NT2/D1 (cell line): ENCODE data around the gene TGFB2.

ENCODE experiments used
- DNase-seq: peaks from one replicate; pipeline ENCODE4 v3.0.0-alpha.2; 2011; ENCODE audit warnings: low read depth, low spot score
- H3K27me3 ChIP-seq: 2 replicates; pipeline ENCODE4 v1.6.0; 2011; ENCODE audit warnings: mild to moderate bottlenecking; ENCODE audit not compliant: insufficient read length, insufficient read depth
- H3K36me3 ChIP-seq: 2 replicates; pipeline ENCODE4 v1.6.1; 2011; ENCODE audit warnings: mild to moderate bottlenecking, low read length, mixed read lengths; ENCODE audit not compliant: insufficient read depth, insufficient read length
- H3K4me1 ChIP-seq: 2 replicates; pipeline ENCODE4 v1.5.1; 2011; ENCODE audit not compliant: insufficient read depth, insufficient read length
- H3K4me3 ChIP-seq: 2 replicates; pipeline ENCODE4 v1.5.1; 2011; ENCODE audit warnings: low read depth; ENCODE audit not compliant: insufficient read length
- H3K9ac ChIP-seq: 2 replicates; pipeline ENCODE4 v1.6.0; 2011; ENCODE audit warnings: low read depth; ENCODE audit not compliant: insufficient read length
- H3K9me3 ChIP-seq: 2 replicates; pipeline ENCODE4 v1.5.1; 2011; ENCODE audit warnings: mild to moderate bottlenecking, low read length; ENCODE audit not compliant: insufficient read depth
- SUZ12 ChIP-seq: IDR thresholded peaks from 2 replicates; pipeline ENCODE4 v1.6.1; 2011; ENCODE audit not compliant: insufficient read length, insufficient read depth; ENCODE audit errors: extremely low read depth
- YY1 ChIP-seq: IDR thresholded peaks from 2 replicates; pipeline ENCODE4 v1.6.1; 2011; ENCODE audit not compliant: insufficient read length, insufficient read depth
- ZNF274 ChIP-seq: IDR thresholded peaks from 2 replicates; pipeline ENCODE4 v1.6.1; 2011; ENCODE audit warnings: mild to moderate bottlenecking, low read depth, low read length

Gene TGFB2

DNA sequence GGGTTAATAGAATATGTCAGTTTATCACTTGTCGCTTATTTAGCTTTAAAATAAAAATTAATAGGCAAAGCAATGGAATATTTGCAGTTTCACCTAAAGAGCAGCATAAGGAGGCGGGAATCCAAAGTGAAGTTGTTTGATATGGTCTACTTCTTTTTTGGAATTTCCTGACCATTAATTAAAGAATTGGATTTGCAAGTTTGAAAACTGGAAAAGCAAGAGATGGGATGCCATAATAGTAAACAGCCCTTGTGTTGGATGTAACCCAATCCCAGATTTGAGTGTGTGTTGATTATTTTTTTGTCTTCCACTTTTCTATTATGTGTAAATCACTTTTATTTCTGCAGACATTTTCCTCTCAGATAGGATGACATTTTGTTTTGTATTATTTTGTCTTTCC is 98.1 kb downstream of the TGFB2 start:
- no peaks in the 10 kb centered on the region for H3K4me1 ChIP-seq
- no peak for TF ChIP-seq YY1
- no peak for TF ChIP-seq ZNF274
- TF ChIP-seq SUZ12 = no peak
- DNase-seq = no peak
- H3K36me3 ChIP-seq = no peaks in the 10 kb centered on the region
- peaks cover 4% of the 10 kb centered on the region; the same call in 1 of the 2 replicates for H3K9me3 ChIP-seq
- no peaks in the 10 kb centered on the region for H3K27me3 ChIP-seq
- H3K4me3 ChIP-seq = no peak overlapping the region
- H3K9ac ChIP-seq = no peak overlapping the region

DNA sequence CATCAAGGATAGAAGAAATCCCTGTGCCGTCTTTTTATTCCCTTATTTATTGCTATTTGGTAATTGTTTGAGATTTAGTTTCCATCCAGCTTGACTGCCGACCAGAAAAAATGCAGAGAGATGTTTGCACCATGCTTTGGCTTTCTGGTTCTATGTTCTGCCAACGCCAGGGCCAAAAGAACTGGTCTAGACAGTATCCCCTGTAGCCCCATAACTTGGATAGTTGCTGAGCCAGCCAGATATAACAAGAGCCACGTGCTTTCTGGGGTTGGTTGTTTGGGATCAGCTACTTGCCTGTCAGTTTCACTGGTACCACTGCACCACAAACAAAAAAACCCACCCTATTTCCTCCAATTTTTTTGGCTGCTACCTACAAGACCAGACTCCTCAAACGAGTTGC is 99.0 kb downstream of the TGFB2 start:
- H3K27me3 ChIP-seq = no peaks in the 10 kb centered on the region
- H3K9me3 ChIP-seq = peaks cover 7% of the 10 kb centered on the region; the same call in 1 of the 2 replicates
- no peak overlapping the region for H3K4me3 ChIP-seq
- no peak overlapping the region for H3K9ac ChIP-seq
- H3K36me3 ChIP-seq = no peaks in the 10 kb centered on the region
- TF ChIP-seq ZNF274 = no peak
- no peak for TF ChIP-seq SUZ12
- TF ChIP-seq YY1 = no peak
- no peaks in the 10 kb centered on the region for H3K4me1 ChIP-seq
- DNase-seq = no peak

DNA sequence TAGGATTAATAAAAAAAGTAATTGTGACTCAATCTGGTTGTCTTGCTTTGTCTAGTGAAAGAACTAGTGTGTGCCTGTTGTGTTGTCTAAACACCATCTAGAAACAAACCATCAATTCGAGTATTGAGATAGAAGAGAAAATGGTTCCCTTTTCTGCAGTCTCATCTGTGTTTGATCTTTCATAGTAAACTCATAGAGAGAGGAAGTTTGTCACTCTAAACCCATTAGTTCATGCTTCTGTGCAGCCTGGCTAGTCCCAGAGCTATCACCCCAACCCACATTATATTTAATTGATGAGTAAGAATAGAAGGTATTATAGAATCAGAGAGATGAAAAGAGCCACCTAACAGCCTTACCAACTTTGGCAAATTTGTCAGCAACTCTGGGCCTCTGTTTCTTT is 99.5 kb downstream of the TGFB2 start:
- Histone ChIP-seq H3K9ac (no peak overlapping the region), H3K27me3 (no peaks in the 10 kb centered on the region), H3K4me1 (no peaks in the 10 kb centered on the region), H3K4me3 (no peak overlapping the region), H3K9me3 (peaks cover 7% of the 10 kb centered on the region; the same call in 1 of the 2 replicates), H3K36me3 (no peaks in the 10 kb centered on the region)
- DNase-seq = no peak
- TF ChIP-seq YY1 (no peak), ZNF274 (no peak), SUZ12 (no peak)

DNA sequence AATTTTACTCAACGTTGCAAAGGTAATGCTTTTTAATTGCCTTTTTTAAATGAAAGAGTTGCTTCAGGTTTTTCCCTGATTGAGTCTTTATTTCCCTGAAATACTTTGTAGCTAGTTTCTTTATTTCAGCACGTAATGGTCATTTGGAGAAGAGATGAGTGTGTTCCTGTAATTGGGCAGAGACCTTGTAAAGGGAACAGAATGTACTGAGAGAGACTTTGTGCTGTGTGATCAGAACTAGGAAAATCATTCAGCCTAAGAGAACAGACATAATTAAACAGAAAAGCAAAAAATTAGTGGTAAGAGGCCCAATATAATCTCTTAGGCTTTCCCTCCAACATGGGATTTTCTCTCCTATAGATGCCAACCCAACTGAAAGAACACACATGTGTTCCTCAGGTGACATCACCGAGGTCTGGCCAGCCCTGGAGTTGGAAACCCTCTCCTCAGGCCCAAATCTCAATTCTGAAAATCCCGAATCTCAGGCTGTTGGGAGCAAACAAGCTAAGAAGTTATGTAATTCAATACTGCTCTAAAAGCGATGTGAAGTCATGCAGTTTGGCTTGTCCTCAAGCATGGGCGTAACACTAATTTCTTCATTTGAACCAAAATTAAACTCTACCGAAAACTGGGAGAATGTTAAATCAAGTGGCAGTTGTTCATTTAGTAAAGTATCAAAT is 102.0 kb downstream of the TGFB2 start:
- no peaks in the 10 kb centered on the region for H3K36me3 ChIP-seq
- no peaks in the 10 kb centered on the region for H3K27me3 ChIP-seq
- DNase-seq = no peak
- H3K9ac ChIP-seq = no peak overlapping the region
- TF ChIP-seq YY1 (no peak), SUZ12 (no peak), ZNF274 (no peak)
- no peak overlapping the region for H3K4me3 ChIP-seq
- H3K9me3 ChIP-seq = peaks cover 7% of the 10 kb centered on the region; the same call in 1 of the 2 replicates
- H3K4me1 ChIP-seq = no peaks in the 10 kb centered on the region

DNA sequence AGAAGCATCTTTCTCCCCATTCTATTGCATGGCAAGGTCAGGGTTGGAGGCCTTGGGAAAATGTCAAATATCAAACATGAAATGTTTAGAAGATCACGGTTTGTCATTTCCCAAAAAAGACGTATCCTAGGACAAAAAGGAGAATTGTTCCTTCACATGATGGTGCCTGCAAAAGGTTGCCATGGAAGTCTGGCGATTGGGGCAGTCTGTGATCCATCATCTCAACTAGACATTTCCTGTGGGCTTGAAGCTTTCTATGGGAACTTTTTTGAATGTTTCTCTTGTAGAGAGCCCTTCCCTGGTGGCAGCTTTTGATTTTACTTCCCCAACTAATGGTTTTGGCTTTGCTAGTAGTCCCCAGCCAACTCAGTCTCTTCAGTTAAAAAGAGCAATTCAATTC is 106.3 kb downstream of the TGFB2 start:
- DNase-seq = no peak
- Histone ChIP-seq H3K4me3 (no peak overlapping the region), H3K4me1 (no peaks in the 10 kb centered on the region), H3K27me3 (no peaks in the 10 kb centered on the region), H3K9ac (no peak overlapping the region), H3K36me3 (no peaks in the 10 kb centered on the region), H3K9me3 (peaks cover 7% of the 10 kb centered on the region; the same call in 1 of the 2 replicates)
- no peak for TF ChIP-seq YY1

DNA sequence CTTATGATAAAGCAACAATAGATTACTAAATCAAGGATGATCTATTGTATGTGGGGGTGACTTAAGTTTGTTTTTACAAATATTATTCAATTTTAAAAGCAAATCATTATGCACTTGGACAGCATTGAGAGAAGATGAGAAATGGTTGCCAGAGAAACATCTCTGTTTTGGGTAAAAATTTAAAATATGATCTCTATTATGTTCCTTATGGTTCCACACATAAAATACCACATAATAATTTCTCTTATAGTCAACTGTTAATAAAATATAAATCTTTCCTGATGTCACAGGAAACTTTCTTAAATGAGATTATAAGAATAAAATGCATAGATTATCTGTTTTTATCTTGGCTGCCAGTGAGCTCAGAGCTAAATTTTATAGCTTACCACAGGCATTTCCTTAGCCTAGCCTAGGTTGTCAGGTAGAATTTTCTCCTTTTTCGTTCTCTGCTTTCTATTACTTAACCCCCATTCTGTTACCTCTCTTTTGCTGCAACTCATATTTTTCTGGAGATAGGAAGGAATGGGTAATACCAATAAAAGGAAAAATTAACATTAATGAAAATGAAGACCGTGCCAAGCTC is 109.7 kb downstream of the TGFB2 start:
- no peak overlapping the region for H3K4me3 ChIP-seq
- no peaks in the 10 kb centered on the region for H3K36me3 ChIP-seq
- H3K4me1 ChIP-seq = peaks cover 5% of the 10 kb centered on the region
- no peaks in the 10 kb centered on the region for H3K9me3 ChIP-seq
- TF ChIP-seq SUZ12 (no peak), YY1 (no peak), ZNF274 (no peak)
- no peak for DNase-seq
- H3K9ac ChIP-seq = no peak overlapping the region
- no peaks in the 10 kb centered on the region for H3K27me3 ChIP-seq

DNA sequence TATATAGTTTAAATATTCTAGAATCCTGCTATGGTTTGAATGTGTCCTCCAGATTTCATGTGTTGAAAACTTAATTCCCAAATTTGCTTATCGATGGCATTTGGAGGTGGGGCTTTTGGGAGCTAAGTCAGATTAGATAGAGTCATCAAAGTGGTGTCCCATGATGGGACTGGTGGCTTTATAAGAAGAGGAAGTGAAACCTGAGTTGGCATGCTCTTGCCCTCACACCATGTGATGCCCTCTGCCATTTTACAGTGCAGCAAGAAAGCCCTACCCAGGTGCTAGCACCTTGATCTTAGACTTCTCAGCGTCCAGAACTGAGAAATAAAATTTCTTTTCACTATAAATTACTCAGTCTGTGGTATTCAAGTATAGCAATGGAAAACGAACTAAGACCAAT is 111.3 kb downstream of the TGFB2 start:
- no peak for DNase-seq
- H3K27me3 ChIP-seq = no peaks in the 10 kb centered on the region
- H3K9ac ChIP-seq = no peak overlapping the region
- TF ChIP-seq ZNF274 = no peak
- no peak for TF ChIP-seq SUZ12
- no peak for TF ChIP-seq YY1
- no peak overlapping the region for H3K4me3 ChIP-seq
- H3K4me1 ChIP-seq = peaks cover 5% of the 10 kb centered on the region
- H3K36me3 ChIP-seq = no peaks in the 10 kb centered on the region
- no peaks in the 10 kb centered on the region for H3K9me3 ChIP-seq
